NCI-H146 (cell line): Measurements from ENCODE around the gene GALP.
"Not testable (repeated sequence)": the region's sequence is repeated elsewhere in the genome, so short reads cannot be mapped to it uniquely, and the experiment has no call there.

Experiments used
- DNase-seq: peaks from one replicate; lab custom pipeline; 2025; lab: John Stamatoyannopoulos, UW

Gene GALP

GRCh38 chr19:56175861-56176307 lies at the start of gene GALP:
TSS of gene GALP (plus strand) at chr19:56176008. CDS start at chr19:56177109, 1,101 bp downstream.
- DNase-seq = not testable (repeated sequence)

GRCh38 chr19:56126983-56127780 lies 48.6 kb upstream of the GALP start:
- DNase-seq = no peak

- no peak for DNase-seq
These were observed 45.8 kb upstream of the GALP start for GRCh38 chr19:56130006-56130405.

GRCh38 chr19:56131651-56132050 lies 44.2 kb upstream of the GALP start:
- DNase-seq = no peak

- DNase-seq = no peak
These were observed 43.4 kb upstream of the GALP start for GRCh38 chr19:56132316-56132822.

GRCh38 chr19:56133858-56134653 lies 41.8 kb upstream of the GALP start:
- no peak for DNase-seq

- DNase-seq = no peak
These were observed 41.2 kb upstream of the GALP start for GRCh38 chr19:56134654-56134921.

- no peak for DNase-seq
These were observed 39.4 kb upstream of the GALP start for GRCh38 chr19:56136362-56136761.

- DNase-seq = no peak
These were observed 38.4 kb upstream of the GALP start for GRCh38 chr19:56137405-56137804.

GRCh38 chr19:56138069-56138468 lies 37.7 kb upstream of the GALP start:
- no peak for DNase-seq

GRCh38 chr19:56139847-56140582 lies 35.8 kb upstream of the GALP start:
- DNase-seq = peak; percentile 47

- peak; percentile 100 for DNase-seq
These were observed 35.0 kb upstream of the GALP start, which contains the start of gene ZNF444 for GRCh38 chr19:56140583-56141416. TSS of gene ZNF444 (plus strand) at chr19:56141287. CDS start at chr19:56146912, 5,625 bp downstream.

- peak; percentile 48 for DNase-seq
These were observed 34.3 kb upstream of the GALP start for GRCh38 chr19:56141417-56141993.

GRCh38 chr19:56142087-56142787 lies 33.6 kb upstream of the GALP start:
- DNase-seq = peak; percentile 58

- DNase-seq = no peak
These were observed 32.8 kb upstream of the GALP start for GRCh38 chr19:56142897-56143434.

GRCh38 chr19:56144376-56144775 lies 31.4 kb upstream of the GALP start:
- no peak for DNase-seq

- no peak for DNase-seq
These were observed 31.0 kb upstream of the GALP start for GRCh38 chr19:56144831-56145230.

- DNase-seq = no peak
These were observed 30.1 kb upstream of the GALP start for GRCh38 chr19:56145698-56146097.

GRCh38 chr19:56146904-56147303 lies 28.9 kb upstream of the GALP start:
- no peak for DNase-seq

- DNase-seq = no peak
These were observed 28.5 kb upstream of the GALP start for GRCh38 chr19:56147307-56147706.
